ENCODE results near the gene CDCA5. TPM values are rescaled to one million over a fixed set of nuclear protein-coding genes. Genes with fewer than 3 reads are reported as not detected.

The CDCA5 gene
- total RNA-seq, 2 experiments from 2014 or later = 0.77 to 0.84 TPM

DNA sequence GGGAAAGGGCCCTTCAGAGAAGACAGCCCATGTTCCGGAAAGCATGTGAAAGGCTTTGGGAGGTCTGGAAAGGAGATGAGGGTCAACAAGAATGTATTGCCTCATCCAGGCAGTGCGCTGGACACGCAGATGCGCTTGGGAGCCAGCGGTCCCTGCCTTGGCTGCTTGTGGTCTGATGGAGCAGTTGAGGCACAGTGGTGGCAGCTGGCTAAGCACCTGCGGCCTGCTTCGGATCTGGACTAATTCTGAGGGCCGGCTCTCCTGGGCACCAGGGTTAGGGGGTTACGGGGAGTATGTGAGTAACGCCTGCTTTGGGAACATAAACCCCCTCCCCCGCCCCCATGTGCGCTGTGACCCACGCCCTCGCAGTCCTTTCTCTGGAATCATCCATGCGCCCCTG lies 23.2 kb upstream of the CDCA5 start:
- TF ChIP-seq CTCF (IDR thresholded peaks at IDR 0.05) = no peak
- POLR2A ChIA-PET = no interaction called here
- Mint-ChIP-seq H3K27ac (no peak overlapping the region), H3K4me3 (no peak overlapping the region), H3K4me1 (ENCODE audit: low read depth) (peaks cover 22% of the 10 kb centered on the region), H3K27me3 (no peaks in the 10 kb centered on the region), H3K36me3 (ENCODE audit: low read depth) (peaks cover 63% of the 10 kb centered on the region), H3K9me3 (no peaks in the 10 kb centered on the region)
- DNase-seq (peak in 1 of 14 experiments; percentile 29), ATAC-seq (ENCODE audit: poor library complexity) (no peak)
- Histone ChIP-seq H3K9me3 (ENCODE audit: control insufficient read depth in 1 of 2, insufficient read depth in 1 of 2, low read length in 2 of 2) (no peaks in the 10 kb centered on the region), H3K4me1 (ENCODE audit: insufficient read depth, low read length) (peaks cover 23% of the 10 kb centered on the region), H3K36me3 (ENCODE audit: insufficient read depth, low read length) (peaks cover 50% of the 10 kb centered on the region), H3K4me3 (ENCODE audit: low read length) (no peak overlapping the region), H3K27ac (ENCODE audit: low read depth in 1 of 2, low read length in 2 of 2) (no peak overlapping the region), H3K27me3 (ENCODE audit: control insufficient read depth in 1 of 2, insufficient read depth in 2 of 2, low read length in 2 of 2) (no peaks in the 10 kb centered on the region)
- CTCF ChIA-PET = no interaction called here
- intact Hi-C loops (cut with DNase I, micrococcal nuclease) = no loop called here

- H3K4me1 Mint-ChIP-seq (ENCODE audit: low read depth) = peaks cover 3% of the 10 kb centered on the region
- POLR2A ChIA-PET = interaction anchor here (1.3 to 1.6 kb wide), 2 partner anchors 13 to 17 kb away, joined by 4 to 5 read pairs; partner anchors contain the start of genes FAU, MRPL49 and ZNHIT2
- Histone ChIP-seq H3K4me1 (ENCODE audit: insufficient read depth, low read length) (no peaks in the 10 kb centered on the region), H3K4me3 (ENCODE audit: low read length) (no peak overlapping the region), H3K36me3 (ENCODE audit: insufficient read depth, low read length) (peaks cover 51% of the 10 kb centered on the region), H3K9me3 (ENCODE audit: control insufficient read depth in 1 of 2, insufficient read depth in 1 of 2, low read length in 2 of 2) (no peaks in the 10 kb centered on the region), H3K27me3 (ENCODE audit: control insufficient read depth in 1 of 2, insufficient read depth in 2 of 2, low read length in 2 of 2) (no peaks in the 10 kb centered on the region), H3K27ac (ENCODE audit: low read depth in 1 of 2, low read length in 2 of 2) (no peak overlapping the region)
- intact Hi-C loops (cut with DNase I, micrococcal nuclease) = no loop called here
- H3K9me3 Mint-ChIP-seq = no peaks in the 10 kb centered on the region
- no peak for ATAC-seq (ENCODE audit: poor library complexity)
- H3K27ac Mint-ChIP-seq = no peak overlapping the region
- CTCF ChIA-PET = no interaction called here
- no peaks in the 10 kb centered on the region for H3K27me3 Mint-ChIP-seq
- TF ChIP-seq CTCF (IDR thresholded peaks at IDR 0.05) = no peak
- no peak overlapping the region for H3K4me3 Mint-ChIP-seq
- no peak for DNase-seq
- peaks cover 64% of the 10 kb centered on the region for H3K36me3 Mint-ChIP-seq (ENCODE audit: low read depth)
Observed at GRCh38 chr11:65104628-65105027, 20.8 kb upstream of the CDCA5 start.

DNA sequence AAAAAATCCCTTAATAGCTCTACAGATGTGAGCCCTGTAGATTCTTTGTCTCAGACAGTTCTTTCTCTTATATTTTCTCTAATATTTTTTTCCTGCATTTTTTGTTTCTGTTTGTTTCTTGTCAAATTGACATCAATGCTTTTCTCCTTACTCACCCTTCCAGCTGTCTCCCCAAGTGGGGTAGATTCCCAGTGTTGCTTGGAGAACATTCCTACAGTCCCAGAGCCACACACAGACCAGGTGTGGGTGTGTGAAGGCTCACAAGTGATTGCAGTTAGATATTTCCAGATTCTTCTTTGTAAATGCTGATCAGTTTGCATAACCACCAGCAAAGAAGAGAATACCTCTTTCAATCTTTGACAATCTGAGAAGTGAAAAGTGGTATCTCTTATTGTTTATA lies 19.6 kb upstream of the CDCA5 start:
- H3K27ac ChIP-seq (ENCODE audit: low read depth in 1 of 2, low read length in 2 of 2) = no peak overlapping the region
- POLR2A ChIA-PET = interaction anchor here (1.3 to 1.6 kb wide), 2 partner anchors 14 to 19 kb away, joined by 4 to 5 read pairs; partner anchors contain the start of genes FAU, MRPL49 and ZNHIT2
- ATAC-seq (ENCODE audit: poor library complexity) (no peak), DNase-seq (no peak)
- CTCF ChIA-PET = interaction anchor here (1.3 kb wide), 1 partner anchor 14 kb away, joined by 3 read pairs; the partner anchor contains the start of gene ZNHIT2
- Mint-ChIP-seq H3K36me3 (ENCODE audit: low read depth) (peaks cover 68% of the 10 kb centered on the region), H3K4me1 (ENCODE audit: low read depth) (peaks cover 10% of the 10 kb centered on the region), H3K27ac (no peak overlapping the region), H3K9me3 (no peaks in the 10 kb centered on the region), H3K27me3 (no peaks in the 10 kb centered on the region), H3K4me3 (no peak overlapping the region)
- no peaks in the 10 kb centered on the region for H3K4me1 ChIP-seq (ENCODE audit: insufficient read depth, low read length)
- TF ChIP-seq CTCF (IDR thresholded peaks at IDR 0.05) = no peak
- H3K27me3 ChIP-seq (ENCODE audit: control insufficient read depth in 1 of 2, insufficient read depth in 2 of 2, low read length in 2 of 2) = no peaks in the 10 kb centered on the region
- H3K9me3 ChIP-seq (ENCODE audit: control insufficient read depth in 1 of 2, insufficient read depth in 1 of 2, low read length in 2 of 2) = no peaks in the 10 kb centered on the region
- H3K4me3 ChIP-seq (ENCODE audit: low read length) = no peak overlapping the region
- peaks cover 48% of the 10 kb centered on the region for H3K36me3 ChIP-seq (ENCODE audit: insufficient read depth, low read length)
- intact Hi-C loops (cut with DNase I, micrococcal nuclease) = no loop called here

Data from CD4-positive, alpha-beta T cell (primary cell).